Hematopoietic multipotent progenitor cell treated with erythropoietin and hydrocortisone succinate and interleukin-3 and kit ligand, for 4 days (in vitro differentiated cells): Measurements from ENCODE around the gene C18orf63.

ENCODE experiments used
- DNase-seq: peaks from one replicate; pipeline ENCODE4 v3.0.0-alpha.2; 2015

The C18orf63 gene

DNA sequence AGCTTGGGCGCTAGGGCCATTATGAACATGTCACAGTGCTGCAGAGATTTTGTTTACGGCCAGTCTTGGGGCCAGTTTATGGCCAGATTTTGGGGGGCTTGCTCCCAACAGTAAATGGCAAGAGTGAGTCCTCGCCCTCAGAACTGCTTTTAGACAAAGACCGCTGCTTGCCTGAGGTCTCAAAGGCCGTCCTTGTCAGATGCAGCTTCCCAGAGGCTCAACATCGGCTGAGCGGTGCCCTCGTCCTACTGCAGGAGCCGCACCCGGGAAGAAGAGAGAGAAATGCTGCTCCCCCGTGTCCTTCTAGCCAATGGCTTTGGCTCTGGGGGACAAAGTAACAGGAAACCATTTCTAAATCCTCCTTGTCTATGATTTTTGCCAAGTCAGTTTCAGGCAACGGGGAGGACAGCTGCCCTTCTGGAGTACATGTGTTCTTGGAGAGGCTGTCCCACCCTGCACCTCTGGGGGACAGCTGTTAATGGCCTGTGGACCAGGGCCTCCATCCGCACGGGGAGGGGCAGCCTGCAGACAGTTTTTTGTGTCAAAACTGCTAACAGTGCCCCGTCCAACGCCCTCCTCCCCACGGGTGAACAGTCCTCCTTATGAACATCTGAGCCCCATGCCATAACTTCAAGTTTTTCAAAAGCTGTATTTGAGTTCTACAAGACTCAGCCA lies 66.1 kb downstream of the C18orf63 start:
- DNase-seq: no peak

DNA sequence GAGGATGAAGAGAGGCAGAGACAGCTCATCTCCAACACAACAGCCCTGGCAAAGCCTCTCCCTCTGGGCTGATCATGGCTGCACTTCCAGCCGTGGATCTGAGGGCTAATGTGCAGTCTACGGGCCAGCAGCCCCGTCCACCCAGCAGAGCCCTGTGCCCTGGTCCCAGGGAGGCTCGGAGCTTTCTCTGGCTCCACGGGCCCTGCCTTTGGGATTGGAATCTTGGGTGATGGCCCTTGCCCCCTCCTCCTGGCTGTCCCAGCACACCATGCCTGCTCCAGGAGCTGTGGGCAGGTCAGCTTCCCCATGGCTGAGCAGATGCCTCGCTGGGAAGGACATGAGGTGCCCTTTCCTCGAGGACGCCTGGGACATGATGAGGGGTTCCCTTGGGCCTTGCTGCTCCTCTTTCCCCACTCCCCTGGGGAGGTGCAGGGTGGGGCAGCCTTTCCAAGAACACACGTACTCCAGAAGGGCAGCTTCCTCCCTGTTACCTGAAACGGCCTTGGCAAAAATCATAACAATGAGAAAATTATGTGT lies 66.9 kb downstream of the C18orf63 start:
- no peak for DNase-seq

DNA sequence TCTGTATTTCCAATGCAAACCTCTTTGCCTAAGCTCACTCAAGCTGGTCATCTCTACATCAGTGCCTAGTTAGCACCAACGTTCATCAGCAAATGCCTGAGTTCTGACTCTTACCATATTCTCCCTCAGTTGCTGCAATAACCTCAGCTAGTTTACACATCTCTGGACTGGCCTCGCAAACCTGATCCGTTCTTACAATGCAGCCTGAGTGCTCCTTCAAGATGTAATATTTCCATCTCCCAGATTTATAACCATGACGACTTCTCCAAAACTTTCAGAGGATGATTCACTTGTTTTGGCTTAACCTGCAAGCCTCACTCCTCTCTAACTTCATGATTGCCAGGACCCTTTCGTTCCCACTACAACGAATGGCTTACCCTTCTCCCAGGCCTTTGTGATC lies 71.7 kb downstream of the C18orf63 start:
- no peak for DNase-seq

DNA sequence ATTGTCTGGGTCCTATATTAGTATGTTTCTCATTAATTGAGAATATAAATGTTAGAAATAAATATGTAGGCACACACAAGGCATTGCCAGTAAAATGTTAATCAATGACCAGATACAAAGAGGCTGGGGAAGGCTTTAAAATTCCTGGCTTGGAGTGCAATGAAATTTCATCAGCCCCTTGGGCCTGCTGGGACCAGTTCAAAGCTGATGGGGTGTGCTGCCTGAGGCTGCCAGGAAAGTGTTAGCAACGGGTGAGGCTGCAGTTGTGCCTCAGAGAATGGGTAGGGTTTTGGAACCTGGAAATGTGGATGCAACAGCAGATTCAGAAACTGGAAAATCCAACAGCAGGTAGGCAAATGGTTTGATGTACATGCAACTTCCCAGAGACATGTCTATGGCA lies 72.6 kb downstream of the C18orf63 start:
- no peak for DNase-seq

DNA sequence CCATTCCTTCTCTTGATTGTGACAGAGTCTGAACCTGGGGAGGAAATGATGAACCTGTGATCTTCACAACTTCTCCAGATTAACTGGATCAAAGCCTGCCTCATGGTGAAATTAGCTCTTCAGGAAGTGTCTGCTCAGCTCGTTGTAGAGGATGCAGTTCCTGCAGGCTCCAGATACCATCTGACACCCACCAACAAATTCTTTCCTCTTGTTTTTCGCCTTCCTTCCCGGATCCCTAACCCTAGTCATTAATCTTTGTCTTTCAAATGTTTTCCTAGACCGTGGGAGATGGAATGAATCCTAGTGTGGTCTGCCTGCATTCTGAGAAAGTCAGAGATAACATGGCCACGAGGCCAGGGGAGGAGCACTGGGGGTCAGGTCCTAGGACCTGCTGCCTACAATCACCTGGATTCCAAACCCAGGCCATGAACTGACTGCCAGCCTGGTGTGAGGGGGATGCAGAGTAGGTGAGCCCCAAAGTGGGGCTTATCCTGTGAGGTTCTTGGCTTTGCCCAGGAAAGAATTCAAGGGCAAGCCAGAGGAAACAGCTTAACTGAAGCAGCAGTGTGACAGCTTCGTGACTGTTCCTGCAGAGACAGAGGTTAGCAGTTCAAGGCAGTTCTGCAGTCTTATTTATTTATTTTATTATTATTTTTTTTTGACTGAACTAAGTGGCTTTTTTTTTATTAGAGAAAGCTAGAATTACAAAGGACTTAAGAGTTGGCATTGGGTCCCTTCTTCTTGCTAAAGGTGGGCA lies 73.7 kb downstream of the C18orf63 start:
- no peak for DNase-seq

DNA sequence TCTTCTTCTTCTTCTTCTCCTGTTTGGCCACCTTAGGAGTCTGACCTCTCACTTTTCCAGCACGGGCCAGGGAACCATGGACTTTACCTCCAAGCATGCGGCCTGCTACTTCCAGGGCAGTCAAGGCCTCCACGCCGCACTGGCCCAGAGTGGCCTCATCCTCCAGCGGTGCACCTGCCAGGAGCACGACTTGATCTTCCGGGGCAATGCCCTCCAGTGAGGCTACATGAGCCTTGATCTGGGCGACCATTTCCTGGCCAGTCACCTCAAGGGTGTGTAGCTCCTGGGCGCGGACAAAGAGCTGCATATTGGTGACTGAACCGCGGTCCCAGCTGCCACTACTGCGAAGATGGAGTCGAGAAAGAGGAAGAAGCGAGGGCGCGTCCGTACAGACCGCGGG lies 74.4 kb downstream of the C18orf63 start:
- no peak for DNase-seq

DNA sequence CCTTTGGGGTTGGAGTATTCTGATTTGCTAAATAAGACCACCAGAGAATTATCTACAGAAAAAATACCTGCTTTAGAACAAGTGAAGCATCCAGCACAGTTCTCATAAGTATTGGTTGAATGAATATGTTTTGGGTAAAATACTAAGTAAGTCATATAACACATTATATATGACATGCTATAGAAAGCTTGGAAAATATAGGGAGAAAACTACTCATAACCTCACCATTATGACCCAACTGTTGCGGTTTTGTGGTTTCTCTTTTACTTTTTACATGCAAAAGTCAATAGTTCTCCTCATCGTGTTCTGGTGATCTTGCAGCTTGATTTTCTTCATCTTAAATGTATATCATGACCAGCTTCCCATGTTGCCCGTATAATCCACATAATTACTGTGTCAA lies 75.3 kb downstream of the C18orf63 start:
- DNase-seq: peak; percentile 32

DNA sequence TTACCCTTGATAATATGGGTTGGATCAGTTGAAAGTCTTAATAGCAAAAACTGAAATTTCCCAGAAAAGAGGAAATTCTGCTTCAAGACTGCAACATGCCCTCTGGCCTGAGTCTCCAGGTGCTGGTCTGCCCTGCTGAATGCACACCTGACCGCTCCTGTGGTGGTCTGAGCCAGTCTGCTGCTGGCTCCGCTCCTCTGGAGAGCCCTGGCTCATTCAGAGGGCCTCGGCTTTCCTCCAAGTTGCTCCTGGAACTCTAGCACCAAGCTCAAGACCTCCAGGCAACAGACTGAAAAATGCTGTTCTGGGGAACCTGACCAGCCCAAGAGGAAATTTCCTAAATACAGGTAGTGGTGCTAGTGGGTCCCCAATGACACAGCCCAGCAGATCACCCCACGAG lies 76.7 kb downstream of the C18orf63 start:
- no peak for DNase-seq

DNA sequence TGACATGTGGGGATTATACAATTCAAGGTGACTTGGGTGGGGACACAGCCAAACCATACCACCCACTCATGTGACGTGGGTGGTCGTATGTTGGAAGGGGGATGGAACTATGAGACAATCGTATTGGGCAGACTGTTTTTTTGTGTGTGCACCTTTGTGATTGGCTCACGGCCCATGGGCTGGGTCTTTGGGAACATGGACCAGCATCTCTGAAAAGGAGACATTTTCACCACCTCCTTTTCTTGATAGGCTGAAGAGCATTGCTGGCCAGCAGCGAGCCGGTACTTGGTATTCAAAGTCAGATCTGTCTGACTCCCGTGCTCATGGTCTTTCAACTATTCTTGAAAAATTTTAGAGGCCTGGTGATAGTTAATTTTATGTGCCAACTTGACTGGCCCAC lies 79.4 kb downstream of the C18orf63 start:
- DNase-seq: no peak

DNA sequence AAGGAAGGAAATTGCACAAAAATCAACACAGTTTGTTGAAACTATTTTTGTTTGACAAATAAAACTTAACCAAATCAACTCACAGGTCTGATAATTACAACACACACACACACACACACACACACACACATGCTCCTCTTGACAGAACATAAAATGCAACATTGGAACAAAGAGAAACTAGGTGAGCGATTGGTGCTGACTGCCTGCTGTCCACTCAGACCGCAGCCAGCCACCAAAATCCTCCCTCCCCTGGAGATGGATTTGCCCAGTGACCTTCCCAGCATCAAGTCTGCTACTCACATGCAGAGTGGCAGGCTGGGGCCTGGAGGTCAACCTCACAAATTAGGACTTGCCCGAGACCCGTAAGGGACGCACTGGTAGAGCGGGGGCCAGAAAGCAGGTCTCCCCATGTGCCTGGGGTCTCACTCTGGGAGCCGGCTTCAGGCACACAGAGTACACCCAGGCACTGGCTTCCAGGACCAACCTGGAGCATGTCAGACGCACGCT lies 80.1 kb downstream of the C18orf63 start:
- DNase-seq: no peak

DNA sequence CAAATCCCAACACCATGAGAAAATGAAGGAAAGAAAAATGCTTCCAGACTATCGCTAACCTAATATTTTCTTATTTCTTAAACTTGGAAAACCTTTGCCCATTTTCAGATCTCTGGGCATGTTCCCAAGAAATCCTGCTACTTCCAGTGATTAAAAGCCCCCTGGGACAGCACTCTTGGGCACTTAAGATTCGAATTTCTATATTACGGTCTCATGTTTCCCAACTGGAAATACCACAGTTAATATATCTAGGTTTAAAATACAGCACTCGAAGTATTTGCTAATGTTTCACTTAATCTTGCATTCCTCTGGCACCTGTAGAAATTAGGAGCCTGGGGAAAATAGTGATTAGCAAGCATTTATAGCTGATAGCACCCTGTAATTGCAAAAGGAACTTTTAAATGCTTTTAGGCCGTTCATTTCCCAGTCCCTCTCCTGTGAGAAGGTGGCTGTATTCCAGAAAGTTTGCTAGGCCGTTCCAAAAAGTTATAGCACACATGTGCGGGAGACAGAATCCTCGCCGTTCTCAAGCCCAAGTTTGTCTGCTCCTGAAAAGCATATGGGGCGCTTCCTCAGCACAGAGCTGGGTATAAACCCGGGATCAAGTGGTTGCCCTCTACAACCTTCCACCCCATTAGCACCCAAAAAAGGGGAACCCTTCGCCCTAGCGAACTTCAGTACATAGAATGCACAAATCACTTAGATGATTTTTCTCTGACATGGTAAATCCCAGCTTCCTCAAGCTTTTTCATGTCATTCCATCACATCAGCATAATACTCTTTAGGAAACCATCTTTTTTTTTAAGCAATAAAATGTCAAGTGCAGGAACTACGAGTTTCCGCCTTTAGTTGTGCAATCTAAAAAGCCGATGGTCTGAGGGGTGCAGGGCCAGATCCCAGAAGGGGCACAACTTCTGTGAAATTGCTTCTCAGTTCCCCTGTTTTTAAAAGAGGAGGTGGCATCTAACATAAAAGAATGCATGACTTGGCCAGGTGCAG lies 80.8 kb downstream of the C18orf63 start:
- DNase-seq: peak; percentile 33

DNA sequence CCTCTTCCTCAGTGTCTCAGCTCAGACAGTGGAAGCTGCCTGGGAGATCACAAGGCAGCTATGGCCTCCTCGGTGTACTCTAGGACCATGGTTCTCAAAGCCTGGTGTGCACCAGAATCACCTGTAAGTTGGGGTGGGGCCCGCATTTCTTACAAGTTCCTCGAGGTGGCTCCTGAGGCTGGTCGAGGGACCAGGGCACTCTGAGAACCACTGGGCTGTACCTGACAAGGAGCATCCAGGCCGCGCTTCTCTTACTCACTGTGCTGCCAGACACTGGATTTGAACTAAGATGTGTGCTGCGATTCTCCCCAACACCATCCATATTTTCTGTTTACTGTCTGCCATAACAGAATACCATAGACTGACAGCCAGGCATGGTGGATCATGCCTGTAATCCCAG lies 81.9 kb downstream of the C18orf63 start:
- DNase-seq: no peak

DNA sequence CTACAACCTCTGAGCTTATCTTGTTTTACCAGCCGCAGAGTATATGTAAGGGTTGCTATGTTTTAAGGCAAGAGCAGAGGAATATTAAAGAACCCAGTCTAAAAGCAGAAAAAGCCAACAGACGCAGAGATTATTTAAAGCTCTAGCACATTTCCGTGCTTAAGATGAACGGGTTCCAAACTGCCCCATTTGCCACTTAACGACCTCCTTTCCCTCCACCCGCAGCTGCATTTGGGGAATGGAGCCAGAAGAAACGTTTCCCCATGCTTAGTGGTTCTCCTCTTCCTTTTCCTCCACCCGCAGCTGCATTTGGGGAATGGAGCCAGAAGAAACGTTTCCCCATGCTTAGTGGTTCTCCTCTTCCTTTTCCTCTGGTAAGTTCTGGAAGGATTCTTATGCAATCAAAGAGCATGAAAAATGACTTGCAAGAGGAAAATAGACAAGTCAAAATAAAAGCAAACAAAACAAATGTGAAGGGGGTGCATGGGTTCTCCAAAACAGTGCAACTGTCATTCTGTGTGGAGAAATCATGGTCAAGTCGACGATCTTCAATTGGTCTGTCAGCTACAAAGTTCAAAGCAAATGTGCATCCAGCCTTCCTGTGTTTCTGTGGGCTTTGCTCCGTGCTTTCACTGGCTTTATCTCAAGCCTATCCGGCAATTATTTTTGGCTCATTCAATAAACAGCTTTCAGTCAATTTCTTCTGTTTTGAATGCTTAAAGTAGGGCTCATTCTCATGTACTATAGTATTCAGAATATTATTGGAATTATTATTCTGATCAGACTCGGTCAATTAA lies 83.7 kb downstream of the C18orf63 start:
- peak; percentile 61 for DNase-seq

DNA sequence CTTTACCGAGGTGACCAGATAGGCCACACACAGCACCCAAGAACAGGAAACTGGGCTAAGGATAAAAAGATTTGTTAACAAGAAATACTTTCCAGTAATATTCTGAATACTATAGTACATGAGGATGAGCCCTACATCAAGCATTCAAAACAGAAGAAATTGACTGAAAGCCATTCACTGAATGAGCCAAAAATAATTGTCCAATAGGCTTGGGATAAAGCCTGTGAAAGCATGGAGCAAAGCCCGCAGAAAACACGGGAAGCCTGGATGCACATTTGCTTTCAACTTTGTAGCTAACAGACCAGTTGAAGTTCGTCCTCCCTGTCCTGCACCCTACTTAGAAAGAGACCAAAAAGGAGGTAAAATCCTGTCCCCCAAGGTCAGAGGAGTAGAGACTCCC lies 85.2 kb downstream of the C18orf63 start:
- DNase-seq: no peak

DNA sequence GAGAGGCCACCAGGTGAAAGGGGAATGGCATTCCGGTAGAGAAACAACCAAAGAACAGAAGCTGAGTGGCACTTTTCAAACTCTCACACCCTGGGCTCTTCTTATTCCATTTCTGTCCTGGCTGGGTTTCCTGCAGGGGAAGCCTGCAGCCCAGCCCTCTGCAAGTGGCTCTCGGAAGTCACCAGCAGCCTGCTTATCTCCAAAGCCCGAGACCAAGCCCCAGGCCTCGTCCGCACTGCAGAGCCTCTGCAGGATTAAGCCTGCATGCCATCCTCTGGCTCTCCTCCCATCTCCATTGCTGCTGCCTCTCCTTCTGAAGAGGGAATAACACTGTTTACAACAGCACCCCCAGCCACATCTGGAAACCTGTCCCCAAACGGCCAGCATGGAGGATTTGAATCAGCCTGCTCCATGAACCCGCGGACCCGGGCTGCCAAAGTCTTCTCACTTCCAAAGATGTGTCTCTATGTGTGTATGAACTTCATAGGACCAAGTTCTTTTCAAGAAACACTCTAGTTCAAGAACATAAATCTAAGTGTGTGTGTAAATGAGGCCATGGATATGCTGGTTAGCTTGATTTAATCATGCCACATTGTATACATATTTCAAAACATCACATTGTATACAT lies 87.3 kb downstream of the C18orf63 start:
- DNase-seq: peak; percentile 83

DNA sequence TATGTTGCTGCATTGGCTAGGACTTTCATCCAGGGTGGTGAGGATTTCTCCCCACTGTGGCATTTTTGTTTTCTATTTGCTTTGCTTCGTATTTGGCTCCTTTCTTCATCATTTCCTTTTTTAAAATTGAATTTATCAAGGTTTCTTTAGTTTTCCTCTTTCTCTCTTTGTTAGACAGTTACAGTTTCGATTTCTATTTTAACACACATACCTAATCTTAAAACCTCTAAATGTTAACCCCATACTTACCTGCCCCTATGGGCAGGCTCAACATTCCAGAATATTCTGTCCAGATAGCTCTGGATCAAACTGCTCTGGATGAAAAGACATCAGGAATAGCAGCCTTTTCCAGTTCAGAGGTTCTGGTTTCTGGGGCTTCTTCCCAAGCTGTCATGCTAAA lies 92.2 kb downstream of the C18orf63 start:
- DNase-seq: no peak
